ENCODE results near the gene NAA80.

- TF ChIP-seq MAZ (IDR thresholded peaks at IDR 0.05; ENCODE audit: borderline replicate concordance, low read depth, low read length) (no peak), POLR2AphosphoS2 (conservative IDR thresholded peaks at IDR 0.05; ENCODE audit: low read length) (no peak), EP300 (IDR thresholded peaks at IDR 0.05) (no peak), MAX (IDR thresholded peaks at IDR 0.05) (no peak), ESRRA (IDR thresholded peaks at IDR 0.05; ENCODE audit: borderline replicate concordance, low read length) (no peak), CTCF (IDR thresholded peaks at IDR 0.05) (no peak), PHF8 (IDR thresholded peaks at IDR 0.05; ENCODE audit: borderline replicate concordance, low read depth) (no peak), RFX5 (IDR thresholded peaks at IDR 0.05) (no peak), POLR2A (IDR thresholded peaks at IDR 0.05; ENCODE audit: low read length) (no peak)
Observed at GRCh38 chr3:50273689-50274065, 25.5 kb downstream of the NAA80 start.

Measured in A549 (cell line).